ENCODE data around the gene CHAT.

The CHAT gene

DNA sequence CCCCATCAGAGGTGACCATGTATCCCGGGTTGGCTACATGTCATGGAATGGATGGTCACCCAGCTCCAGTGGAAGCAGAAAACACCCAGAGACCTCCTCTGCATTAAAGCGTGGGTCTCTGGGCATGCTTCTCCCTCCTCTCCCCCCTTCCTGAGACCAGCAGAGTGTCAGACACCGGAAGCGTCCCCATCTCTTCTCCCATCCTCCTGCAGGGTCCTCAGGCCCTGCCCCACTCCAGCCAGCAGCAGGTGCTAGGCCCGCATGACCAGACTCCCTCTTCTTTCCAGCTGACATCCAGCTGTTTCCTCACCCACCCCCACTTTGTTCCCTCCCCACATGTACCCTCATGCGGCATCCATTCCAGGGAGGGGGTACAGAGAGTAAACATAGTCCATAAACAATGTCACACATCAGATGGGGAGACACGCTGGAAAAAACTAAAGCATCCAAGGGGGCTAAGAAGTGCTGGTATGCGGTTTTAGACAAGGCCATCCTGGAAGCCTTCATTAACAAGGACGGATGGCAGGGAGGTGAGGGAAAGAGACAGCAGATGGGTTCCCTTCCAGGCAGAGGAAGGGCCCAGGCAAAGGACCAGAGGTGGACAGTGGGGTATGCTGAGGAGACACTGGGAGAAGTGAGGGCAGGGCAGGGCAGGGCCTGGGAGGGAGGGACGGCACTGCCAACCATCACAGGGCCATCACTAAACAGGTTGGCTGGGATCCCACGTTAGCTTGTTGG lies 16.2 kb upstream of the CHAT start:
- DNase-seq (ENCODE audit: low spot score): no peak

DNA sequence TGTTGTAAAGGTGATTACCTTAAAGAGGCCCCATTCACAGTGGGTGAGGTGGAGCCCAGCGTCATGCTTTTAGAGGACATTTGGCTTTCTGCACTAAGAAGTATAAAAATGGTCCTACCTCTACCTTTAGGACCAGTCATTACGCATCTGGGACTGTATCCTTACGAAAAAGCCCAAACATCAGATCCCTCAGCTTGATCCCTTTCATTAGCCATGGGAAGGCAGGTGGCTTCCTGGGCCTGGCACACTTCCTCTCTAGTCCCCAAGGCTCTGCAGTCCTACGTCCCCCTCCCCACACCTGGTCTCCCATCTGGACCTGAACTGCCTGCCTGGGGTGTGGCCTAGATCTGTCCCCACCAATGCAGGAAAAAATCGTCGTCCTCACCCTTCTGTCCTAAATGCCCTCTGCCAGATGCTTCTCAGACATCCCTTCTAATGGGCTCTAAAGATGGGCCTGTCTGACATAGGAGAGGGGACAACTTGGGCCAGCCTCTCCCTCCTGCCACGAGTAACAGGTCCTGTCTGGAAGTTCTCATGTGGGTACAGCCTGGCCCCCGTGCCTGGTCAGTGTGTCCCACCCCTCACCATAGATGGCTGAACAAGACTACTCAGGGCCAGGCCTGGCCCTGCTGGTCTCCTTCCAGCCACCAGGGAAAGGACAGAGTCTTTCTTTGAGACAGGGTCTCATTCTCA lies 15.5 kb upstream of the CHAT start:
- DNase-seq (ENCODE audit: low spot score): peak; percentile 4

DNA sequence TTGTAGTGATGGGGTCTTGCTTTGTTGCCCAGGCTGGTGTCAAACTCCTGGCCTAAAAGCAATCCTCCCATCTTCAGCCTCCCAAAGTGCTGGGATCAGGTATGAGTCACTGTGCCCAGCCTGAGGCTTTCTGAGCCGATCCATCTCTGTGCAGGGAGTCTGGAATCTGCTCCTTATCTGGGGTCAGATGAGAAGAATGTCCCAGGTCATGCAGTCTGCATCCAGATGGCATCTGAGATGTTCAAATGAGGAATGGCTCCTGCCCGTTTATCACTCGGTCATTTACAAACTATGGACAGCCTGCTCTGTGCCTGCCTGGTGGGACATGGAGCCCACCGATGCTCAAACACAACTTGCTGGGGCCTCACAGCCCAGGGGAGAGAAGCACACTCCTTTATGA lies 14.9 kb upstream of the CHAT start:
- peak; percentile 48 for DNase-seq (ENCODE audit: low spot score)

GRCh38 chr10:49599546-49599945 lies 14.3 kb upstream of the CHAT start:
- peak; percentile 13 for DNase-seq (ENCODE audit: low spot score)

- peak; percentile 6 for DNase-seq (ENCODE audit: low spot score)
Measured at GRCh38 chr10:49600046-49600445, 13.8 kb upstream of the CHAT start.

GRCh38 chr10:49600781-49601400 lies 12.9 kb upstream of the CHAT start:
- peak; percentile 28 for DNase-seq (ENCODE audit: low spot score)

DNA sequence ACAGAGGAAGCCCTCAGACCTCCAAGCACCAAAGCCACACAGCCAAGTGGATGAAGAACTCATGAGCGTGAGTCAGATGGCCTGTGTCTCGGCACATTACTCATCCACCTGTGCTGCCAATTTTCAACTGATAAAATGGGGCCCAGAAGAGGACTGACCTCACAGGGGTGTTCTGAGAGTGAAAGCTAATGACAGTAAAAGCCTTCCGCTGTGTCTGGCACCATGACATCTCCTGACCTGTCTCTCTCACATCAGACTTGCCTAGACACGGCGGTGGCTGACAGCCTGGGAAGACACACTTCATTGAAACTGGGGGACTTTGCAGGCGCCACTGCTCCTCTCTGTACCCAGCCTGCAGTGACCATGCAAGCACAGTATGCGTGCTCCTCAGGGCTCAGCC lies 12.0 kb upstream of the CHAT start:
- peak; percentile 50 for DNase-seq (ENCODE audit: low spot score)

GRCh38 chr10:49602380-49603023 lies 11.3 kb upstream of the CHAT start:
- peak; percentile 4 for DNase-seq (ENCODE audit: low spot score)

GRCh38 chr10:49605216-49605938 lies 8.5 kb upstream of the CHAT start:
- DNase-seq (ENCODE audit: low spot score): no peak

GRCh38 chr10:49605939-49606509 lies 7.8 kb upstream of the CHAT start:
- DNase-seq (ENCODE audit: low spot score): no peak

DNA sequence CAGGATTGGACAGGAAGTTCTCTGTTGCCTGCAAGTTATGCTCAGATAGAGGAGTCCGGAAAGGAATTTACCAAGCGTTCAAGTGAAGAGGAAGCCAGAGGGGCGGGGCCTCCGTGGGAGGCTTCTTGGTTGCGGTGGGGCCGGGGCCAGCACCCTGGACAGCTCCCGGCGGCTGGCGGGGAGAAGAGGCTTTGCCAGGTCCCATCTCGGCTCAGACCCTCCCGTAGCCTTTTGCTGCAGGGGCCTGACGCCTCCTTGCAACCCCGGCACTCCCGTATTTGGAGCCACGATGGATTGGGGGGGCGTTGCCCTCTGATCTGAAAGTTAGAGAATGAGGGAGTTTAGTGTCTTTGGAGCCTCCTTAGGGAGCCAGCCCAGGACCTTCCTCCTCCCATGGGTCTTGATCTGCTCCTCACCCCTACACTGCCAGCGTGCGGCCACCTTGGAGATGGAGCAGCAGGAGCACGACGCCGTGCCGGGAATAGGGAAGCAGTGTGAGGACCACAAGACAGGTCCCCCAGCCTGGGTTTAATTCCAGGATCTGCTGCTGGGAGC lies 6.8 kb upstream of the CHAT start:
- peak; percentile 93 for DNase-seq (ENCODE audit: low spot score)

DNA sequence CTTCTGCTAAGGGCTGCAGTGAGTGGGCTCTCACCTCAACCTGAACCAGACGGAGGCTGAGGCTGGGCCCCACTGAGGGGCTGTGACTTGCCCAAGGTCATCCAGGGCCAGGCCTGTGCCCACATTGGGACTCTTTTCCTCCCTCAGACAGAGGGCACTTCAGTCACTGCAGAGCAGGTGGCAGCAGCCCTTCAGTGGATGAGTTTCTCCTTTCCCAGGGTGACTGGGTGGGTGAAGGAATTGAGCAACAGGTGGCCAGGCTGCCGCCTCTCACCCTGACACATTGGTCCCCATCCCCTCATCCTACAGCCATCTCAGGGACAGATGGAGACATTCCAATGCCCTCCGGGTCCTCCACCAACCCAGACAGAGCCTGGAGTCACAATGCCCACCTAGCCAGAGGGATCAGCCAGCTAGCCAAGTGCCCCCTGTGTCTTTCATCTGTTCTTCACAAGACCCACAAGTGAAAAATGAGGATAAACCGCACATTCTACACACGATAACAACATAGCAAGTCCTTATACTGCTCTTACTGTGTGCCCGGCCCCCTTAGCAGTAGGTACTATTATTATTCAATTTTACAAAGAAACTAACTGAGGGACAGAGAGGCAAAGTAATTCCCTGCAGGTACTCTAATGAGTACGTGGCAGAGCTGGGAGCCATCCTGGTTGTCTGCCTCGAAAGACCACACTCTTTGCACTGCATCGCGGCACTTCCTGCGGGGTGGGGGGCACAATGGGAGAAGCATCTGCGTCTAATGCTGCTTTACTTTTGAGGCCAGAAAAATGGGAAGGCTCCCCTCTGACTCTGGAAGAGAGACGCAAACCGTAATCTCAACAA lies 5.5 kb upstream of the CHAT start:
- DNase-seq (ENCODE audit: low spot score): no peak

DNA sequence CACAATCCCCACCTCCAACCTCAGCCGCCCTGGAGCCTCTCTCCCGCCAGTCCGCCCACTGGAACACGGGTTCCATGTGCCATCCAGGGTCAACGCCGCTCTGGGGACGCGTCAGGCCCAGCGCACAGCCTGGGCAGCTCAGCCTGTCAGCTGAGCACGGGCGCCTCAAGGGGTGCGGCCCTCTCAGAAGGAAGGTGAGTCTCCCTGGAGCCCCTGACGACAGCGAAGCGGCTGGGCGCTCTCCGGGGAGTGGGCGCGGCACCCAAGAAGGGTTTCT lies 4.9 kb upstream of the CHAT start:
- no peak for DNase-seq (ENCODE audit: low spot score)

- no peak for DNase-seq (ENCODE audit: low spot score)
Measured at GRCh38 chr10:49609283-49610113, 4.3 kb upstream of the CHAT start.

DNA sequence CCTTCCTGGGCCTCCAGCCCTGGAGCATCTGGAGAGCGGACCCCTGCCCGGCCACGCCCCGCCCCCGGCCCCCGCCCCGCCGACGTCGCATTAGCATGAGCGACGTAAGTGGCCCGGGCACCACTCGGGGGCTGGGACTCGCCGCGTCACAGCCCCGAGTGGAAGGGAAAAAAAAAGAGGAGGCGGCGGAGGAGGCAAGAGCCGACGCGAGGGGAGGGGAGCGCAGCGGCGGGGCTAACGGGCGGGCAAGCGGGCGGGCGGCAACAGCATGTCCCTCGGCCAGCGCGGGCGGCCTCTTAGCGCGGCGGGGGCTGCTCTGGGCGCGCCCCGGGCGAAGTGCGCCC lies 3.8 kb upstream of the CHAT start, which contains the start of gene SLC18A3:
TSS of gene SLC18A3 (plus strand) at position 197 of the 344 bp plus-strand sequence. CDS start 431 bp downstream, outside the sequence.
- no peak for DNase-seq (ENCODE audit: low spot score)

GRCh38 chr10:49610458-49611165 lies 3.2 kb upstream of the CHAT start:
- DNase-seq (ENCODE audit: low spot score): no peak

DNA sequence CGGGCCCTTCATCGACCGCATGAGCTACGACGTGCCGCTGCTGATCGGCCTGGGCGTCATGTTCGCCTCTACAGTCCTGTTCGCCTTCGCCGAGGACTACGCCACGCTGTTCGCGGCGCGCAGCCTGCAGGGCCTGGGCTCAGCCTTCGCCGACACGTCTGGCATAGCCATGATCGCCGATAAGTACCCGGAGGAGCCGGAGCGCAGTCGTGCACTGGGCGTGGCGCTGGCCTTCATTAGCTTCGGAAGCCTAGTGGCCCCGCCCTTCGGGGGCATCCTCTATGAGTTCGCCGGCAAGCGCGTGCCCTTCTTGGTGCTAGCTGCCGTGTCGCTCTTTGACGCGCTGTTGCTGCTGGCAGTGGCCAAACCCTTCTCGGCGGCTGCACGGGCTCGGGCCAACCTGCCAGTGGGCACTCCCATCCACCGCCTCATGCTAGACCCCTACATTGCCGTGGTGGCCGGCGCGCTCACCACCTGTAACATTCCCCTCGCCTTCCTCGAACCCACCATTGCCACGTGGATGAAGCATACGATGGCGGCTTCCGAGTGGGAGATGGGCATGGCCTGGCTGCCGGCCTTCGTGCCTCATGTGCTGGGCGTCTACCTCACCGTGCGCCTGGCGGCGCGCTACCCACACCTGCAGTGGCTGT lies 2.5 kb upstream of the CHAT start:
- no peak for DNase-seq (ENCODE audit: low spot score)

DNA sequence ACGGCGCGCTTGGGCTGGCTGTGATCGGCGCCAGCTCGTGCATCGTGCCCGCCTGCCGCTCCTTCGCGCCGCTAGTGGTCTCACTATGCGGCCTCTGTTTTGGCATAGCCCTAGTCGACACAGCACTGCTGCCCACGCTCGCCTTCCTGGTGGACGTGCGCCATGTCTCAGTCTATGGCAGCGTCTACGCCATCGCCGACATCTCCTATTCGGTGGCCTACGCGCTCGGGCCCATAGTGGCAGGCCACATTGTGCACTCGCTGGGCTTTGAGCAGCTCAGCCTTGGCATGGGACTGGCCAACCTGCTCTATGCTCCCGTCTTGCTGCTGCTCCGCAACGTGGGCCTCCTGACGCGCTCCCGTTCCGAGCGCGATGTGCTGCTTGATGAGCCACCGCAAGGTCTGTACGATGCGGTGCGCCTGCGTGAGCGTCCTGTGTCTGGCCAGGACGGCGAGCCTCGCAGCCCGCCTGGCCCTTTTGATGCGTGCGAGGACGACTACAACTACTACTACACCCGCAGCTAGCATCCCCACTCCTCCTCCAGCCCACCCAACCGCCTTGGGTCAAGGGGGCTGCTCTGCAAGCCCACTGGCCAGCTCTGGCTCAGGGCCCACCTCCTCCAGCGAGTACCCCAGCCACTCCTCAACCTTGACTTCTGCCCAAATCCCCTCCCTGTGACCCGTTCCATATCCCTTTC lies 1.9 kb upstream of the CHAT start:
- DNase-seq (ENCODE audit: low spot score): no peak
